ENCODE measurements around the gene HOXA3. TPM values are rescaled to one million over a fixed set of nuclear protein-coding genes. Genes with fewer than 3 reads are reported as not detected.

HOXA3 gene
- total RNA-seq, 4 donors from 2014 or later: 1.8 to 11.0 (median 4.3) TPM

GRCh38 chr7:27145914-27146412 lies 6.4 kb downstream of the HOXA3 start:
- DNase-seq (ENCODE audit: low spot score) (no peak), ATAC-seq (ENCODE audit: low FRiP score) (no peak)
- no peak for TF ChIP-seq CTCF (IDR thresholded peaks at IDR 0.05)

- TF ChIP-seq CTCF (IDR thresholded peaks at IDR 0.05): no peak
- DNase-seq (ENCODE audit: low spot score): peak; percentile 21
- no peak for ATAC-seq (ENCODE audit: low FRiP score)
Observed at GRCh38 chr7:27145165-27145913, 7.0 kb downstream of the HOXA3 start.

- DNase-seq (ENCODE audit: low spot score): peak; percentile 21
- ATAC-seq (ENCODE audit: low FRiP score): no peak
- no peak for TF ChIP-seq CTCF (IDR thresholded peaks at IDR 0.05)
Observed at GRCh38 chr7:27144781-27145164, 7.6 kb downstream of the HOXA3 start.

GRCh38 chr7:27143950-27144780 lies 8.2 kb downstream of the HOXA3 start:
- ATAC-seq (ENCODE audit: low FRiP score) (no peak), DNase-seq (ENCODE audit: low spot score) (peak; percentile 21)
- peak in 1 of 3 donors; percentile 89 for TF ChIP-seq CTCF (IDR thresholded peaks at IDR 0.05)

GRCh38 chr7:27143023-27143949 lies 9.1 kb downstream of the HOXA3 start, which contains the start of gene HOXA5:
TSS of gene HOXA5 (minus strand) at chr7:27143681. CDS start at chr7:27143607, 74 bp downstream.
- ATAC-seq (ENCODE audit: low FRiP score) (peak; percentile 84), DNase-seq (ENCODE audit: low spot score) (peak; percentile 58)
- TF ChIP-seq CTCF (IDR thresholded peaks at IDR 0.05): peak in 1 of 3 donors; percentile 12

GRCh38 chr7:27142580-27143022 lies 9.8 kb downstream of the HOXA3 start:
- DNase-seq (ENCODE audit: low spot score) (peak; percentile 24), ATAC-seq (ENCODE audit: low FRiP score) (no peak)
- TF ChIP-seq CTCF (IDR thresholded peaks at IDR 0.05): no peak

All from omental fat pad (tissue), 4 donors.